Measurements from ENCODE around the gene EGFR.

The EGFR gene

DNA sequence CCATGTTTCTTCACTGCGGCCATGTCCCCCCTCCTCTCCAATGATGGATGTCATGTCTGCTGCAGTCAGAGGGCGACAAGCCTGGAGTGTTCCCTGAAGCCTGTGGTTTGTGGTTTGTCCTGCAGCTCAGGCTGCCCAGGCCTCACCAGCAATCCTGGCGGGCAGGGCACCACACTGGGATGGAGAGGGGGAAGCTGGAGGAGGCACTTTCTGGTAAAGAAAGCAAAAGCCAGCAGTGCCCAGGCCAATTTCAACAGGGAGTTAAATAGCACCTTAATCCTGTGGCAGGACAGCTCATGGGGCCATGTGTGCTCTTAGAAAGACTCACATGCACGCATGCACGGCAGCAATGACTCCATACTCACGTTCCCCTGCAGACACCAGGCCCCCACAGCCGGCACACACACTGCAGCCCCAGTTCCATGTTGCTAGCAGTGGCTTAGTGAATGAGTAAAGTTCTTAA, 158.3 kb downstream of the EGFR start:
- no peak for DNase-seq

DNA sequence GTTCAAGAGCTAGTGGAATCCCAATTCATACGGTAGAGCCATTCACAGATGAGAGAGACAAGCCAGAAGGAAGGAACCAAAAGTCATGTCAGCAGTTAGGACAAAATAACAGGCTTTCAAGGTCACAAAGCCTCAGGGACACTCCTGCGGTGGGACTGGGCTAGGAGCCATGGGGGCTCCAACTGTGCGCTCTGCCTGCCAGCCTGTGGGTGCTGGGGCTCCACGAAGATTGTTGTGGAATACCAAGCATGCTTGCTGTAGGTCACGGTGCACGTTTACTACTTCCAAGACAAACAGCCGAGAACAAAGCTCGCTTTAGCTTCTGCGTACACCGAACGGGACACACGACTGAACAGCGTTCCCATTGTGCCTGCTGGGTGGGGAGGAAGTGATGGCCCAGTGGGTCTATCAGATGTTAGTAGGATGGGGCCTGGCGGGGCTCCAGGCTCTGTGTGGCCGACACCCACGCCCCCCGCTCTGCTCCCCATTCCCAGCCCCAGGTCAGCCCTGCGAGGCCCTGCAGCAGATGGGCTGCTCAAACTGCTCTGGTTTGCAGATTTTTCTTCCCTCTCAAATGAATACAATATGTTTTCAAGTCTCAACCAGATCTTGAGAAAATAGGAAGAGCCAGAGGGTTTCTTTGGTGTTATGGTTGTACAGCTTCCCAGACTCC, 158.9 kb downstream of the EGFR start:
- DNase-seq = no peak

DNA sequence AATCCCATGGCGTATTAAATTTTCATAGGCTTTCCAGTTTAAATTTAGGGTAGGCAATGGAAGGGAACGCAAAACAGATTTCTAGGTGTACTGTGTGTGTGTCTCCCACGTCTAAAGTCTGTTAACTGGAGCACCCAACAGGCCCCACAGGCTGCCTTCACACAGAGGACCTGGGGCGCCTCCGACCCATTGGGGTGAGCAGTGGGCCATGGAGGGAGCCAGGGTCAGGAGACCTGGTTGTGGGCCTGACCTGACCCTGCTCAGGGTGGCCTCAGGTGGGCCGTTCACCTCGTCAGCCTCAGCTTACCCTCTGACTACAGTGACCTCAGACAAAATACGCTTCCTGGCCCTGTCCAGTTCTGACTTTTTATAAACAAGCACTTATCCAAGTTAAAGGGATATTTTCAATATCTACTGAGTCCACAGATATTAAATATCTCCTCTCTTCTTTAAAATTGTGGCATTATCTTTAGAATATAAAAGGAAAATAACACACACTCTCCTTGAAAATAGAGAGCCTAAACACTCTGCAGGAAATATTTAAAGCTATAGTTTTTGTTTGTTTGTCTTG, 159.6 kb downstream of the EGFR start:
- DNase-seq = no peak

GRCh38 chr7:55178863-55179773, 160.3 kb downstream of the EGFR start:
- no peak for DNase-seq

- DNase-seq = no peak
Measured at GRCh38 chr7:55179931-55180682, 161.3 kb downstream of the EGFR start.

DNA sequence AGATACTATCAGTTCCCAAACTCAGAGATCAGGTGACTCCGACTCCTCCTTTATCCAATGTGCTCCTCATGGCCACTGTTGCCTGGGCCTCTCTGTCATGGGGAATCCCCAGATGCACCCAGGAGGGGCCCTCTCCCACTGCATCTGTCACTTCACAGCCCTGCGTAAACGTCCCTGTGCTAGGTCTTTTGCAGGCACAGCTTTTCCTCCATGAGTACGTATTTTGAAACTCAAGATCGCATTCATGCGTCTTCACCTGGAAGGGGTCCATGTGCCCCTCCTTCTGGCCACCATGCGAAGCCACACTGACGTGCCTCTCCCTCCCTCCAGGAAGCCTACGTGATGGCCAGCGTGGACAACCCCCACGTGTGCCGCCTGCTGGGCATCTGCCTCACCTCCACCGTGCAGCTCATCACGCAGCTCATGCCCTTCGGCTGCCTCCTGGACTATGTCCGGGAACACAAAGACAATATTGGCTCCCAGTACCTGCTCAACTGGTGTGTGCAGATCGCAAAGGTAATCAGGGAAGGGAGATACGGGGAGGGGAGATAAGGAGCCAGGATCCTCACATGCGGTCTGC, 162.2 kb downstream of the EGFR start:
- DNase-seq = no peak

DNA sequence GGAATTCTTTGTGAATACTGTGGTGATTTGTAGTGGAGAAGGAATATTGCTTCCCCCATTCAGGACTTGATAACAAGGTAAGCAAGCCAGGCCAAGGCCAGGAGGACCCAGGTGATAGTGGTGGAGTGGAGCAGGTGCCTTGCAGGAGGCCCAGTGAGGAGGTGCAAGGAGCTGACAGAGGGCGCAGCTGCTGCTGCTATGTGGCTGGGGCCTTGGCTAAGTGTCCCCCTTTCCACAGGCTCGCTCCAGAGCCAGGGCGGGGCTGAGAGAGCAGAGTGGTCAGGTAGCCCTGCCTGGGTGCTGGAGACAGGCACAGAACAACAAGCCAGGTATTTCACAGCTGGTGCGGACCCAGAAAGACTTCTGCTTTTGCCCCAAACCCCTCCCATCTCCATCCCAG, 162.9 kb downstream of the EGFR start:
- DNase-seq = no peak

GRCh38 chr7:55183897-55184296, 165.1 kb downstream of the EGFR start:
- no peak for DNase-seq

GRCh38 chr7:55185321-55185802, 166.5 kb downstream of the EGFR start:
- no peak for DNase-seq

DNA sequence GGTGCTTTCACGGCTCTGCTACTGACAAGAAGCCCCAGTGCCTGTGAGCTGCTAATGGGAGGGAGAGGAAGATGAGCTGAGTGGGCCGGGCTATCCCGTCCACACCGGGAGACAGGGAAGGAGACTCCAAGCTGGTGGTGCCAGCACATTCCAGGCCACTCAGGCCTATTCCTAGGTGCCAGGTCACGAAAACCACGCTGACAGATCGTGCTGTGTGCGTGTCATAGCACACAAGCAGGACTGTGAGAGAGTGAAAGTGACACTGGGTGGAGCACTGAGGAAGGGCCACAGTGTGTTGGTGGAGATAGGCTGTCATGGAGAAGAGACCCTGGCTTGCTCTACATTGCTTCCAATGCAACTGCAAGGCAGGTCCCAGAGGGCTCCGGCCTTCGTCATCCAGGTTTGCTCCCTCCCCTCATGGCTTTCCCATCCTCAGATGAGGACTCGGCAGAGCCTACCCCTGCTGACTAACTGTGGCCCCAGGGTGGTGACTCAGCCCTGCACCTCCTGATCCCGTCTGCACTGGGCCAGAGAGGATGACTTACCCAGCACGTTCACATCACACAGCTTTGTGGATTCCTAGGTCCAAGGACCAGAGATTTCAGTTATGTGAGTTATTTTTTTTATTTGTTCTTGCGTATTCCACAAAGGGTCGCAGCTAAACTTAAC, 167.3 kb downstream of the EGFR start:
- DNase-seq = no peak

DNA sequence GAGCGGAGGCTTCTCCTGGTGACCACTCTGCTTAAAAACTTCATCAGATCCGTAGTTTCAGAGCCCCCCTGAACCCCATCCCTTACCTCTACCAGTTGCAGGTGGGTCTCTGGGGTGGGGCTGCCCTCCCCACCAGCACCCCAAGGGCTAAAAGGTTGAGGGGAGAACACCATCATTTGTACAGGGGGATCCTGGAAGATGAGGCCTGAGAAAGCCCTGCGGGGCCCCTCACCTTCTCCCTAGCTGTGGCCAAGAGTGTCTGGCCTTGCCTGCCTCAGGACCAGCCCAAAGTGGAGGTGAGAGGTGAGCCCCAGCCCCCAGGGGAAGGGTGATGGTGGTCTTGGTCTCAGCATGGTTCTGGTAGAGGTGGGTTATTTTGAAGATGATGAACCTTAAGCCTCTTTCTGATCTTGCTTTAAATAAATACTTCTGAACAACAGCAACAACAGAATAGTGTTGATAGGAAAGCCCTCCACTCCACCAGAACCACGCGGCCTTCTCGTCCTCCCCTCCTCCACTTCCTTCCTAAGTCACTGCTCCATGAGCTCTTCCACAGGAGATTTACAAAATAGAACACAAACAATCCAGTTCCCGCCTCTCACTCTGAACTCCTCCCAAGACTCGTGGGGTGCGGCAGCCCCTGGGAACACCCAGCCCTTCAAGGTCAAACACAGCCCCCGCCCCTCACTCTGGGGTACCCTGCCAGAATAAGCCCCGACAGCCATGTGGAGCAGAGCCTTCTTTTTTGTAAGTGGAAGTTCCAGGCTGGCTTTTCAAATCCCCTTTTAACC, 169.1 kb downstream of the EGFR start:
- no peak for DNase-seq

DNA sequence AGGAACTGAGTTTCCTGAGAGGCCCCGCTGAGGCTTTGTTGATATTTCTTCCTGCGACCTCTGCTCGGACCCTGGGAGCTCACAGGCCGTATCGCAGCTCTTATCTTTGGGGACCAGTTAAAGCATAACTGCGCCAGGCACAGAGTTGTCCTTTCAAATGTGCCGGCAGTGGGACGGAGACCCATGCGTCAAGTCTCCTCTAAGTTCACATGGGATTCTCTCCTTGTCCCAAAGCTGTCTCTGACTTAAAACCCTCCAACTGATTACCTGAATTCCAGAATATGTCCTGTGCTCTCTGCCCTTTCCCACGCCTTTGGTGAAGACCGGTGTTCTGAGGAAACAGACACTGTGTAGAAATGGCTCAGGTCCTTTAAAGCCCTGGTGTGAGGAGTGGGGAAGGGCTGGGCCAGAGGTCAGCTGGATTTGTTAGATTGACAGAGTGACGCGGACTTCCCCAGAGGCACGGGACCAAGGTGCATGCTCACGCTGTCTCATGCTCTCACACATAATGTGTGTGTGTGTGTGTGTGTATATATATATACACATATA, 169.8 kb downstream of the EGFR start:
- DNase-seq = no peak

DNA sequence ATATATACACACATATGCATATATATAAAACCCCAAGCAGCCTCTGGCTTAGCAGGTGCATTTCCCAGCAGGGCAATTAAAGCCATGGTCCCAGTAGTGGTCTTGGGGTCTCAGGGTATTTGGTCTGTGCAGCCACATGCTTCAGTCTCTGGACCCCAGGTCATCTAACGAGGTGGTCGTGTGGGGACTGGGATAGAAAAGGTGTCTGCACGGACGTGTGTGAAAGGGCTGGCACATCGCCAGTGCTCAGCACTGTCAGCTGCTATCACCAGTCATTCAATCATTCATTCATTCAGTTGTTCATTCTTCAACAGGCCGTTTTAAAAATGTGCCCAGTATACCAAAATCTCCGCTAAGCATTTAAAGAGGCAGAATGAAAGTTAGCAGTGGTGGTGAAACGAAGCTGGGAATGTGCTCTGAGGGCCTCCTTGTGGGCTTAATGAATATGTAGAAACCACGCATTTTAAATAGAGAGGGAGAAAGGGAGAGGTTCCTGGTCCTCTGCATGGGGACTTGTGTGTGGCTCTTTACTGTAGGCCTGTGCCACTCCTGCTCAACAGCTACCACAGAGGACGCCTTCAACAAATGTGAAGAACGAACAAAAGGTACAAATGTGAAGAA, 170.4 kb downstream of the EGFR start:
- no peak for DNase-seq

GRCh38 chr7:55189878-55190436, 171.1 kb downstream of the EGFR start:
- no peak for DNase-seq

- DNase-seq = no peak
Measured at GRCh38 chr7:55190511-55191160, 171.8 kb downstream of the EGFR start.

DNA sequence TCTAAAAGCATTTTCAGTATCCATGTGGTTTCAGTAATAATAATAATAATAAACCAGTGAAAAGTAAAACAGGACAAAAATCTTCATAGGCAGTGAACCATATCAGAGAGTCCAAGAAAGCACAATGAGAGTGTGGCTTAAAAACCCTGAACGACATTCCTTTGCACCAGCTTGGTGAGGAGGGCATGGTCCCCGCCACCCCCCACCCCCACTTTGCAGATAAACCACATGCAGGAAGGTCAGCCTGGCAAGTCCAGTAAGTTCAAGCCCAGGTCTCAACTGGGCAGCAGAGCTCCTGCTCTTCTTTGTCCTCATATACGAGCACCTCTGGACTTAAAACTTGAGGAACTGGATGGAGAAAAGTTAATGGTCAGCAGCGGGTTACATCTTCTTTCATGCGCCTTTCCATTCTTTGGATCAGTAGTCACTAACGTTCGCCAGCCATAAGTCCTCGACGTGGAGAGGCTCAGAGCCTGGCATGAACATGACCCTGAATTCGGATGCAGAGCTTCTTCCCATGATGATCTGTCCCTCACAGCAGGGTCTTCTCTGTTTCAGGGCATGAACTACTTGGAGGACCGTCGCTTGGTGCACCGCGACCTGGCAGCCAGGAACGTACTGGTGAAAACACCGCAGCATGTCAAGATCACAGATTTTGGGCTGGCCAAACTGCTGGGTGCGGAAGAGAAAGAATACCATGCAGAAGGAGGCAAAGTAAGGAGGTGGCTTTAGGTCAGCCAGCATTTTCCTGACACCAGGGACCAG, 172.5 kb downstream of the EGFR start:
- no peak for DNase-seq

DNA sequence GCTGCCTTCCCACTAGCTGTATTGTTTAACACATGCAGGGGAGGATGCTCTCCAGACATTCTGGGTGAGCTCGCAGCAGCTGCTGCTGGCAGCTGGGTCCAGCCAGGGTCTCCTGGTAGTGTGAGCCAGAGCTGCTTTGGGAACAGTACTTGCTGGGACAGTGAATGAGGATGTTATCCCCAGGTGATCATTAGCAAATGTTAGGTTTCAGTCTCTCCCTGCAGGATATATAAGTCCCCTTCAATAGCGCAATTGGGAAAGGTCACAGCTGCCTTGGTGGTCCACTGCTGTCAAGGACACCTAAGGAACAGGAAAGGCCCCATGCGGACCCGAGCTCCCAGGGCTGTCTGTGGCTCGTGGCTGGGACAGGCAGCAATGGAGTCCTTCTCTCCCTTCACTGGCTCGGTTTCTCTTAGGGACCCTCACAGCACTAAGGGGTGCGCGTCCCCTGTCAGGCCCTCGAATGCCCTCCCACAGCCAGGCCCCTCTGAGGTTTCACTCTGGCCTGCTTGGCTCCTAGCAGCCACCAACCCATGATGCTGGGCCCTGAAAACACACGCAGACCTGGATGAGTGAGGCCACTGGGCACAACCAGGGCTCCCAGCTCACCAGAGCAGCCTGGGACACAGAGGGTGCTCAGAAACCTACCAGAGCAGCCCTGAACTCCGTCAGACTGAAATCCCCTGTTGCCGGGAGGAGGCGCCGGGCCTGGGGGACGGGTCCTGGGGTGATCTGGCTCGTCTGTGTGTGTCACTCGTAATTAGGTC, 173.3 kb downstream of the EGFR start:
- no peak for DNase-seq

DNA sequence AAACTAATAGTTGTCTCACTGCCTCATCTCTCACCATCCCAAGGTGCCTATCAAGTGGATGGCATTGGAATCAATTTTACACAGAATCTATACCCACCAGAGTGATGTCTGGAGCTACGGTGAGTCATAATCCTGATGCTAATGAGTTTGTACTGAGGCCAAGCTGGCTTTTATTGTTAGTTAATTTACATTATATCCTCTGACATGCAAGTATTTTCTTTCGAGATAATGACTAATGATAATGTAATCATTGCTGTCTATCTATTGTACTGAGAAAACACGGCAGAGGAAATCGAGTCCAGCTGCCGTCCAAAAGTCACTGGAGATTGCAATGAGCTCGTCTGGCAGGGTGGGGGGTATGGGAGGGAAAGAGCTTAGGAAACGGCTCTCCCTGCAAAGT, 173.9 kb downstream of the EGFR start:
- DNase-seq = no peak

Measured in T-helper 9 cell (primary cell).